Body of pancreas (tissue), 4 donors: ENCODE measurements around the gene USP10. TPM values are rescaled to one million over a fixed set of nuclear protein-coding genes. Genes with fewer than 3 reads are reported as not detected.

Source experiments
- ATAC-seq: fragments of 150-250 bp; one replicate; pipeline ENCODE4 v1.9.1; 2016
- DNase-seq, 4 donors: peaks; one replicate each; pipeline ENCODE4 v3.0.0-alpha.2; 2019
- H3K27ac ChIP-seq, 4 donors: fragments of 200-600 bp; sonication (generic); 1 replicate in 3 of 4; 2 replicates in 1 of 4; pipeline versions ENCODE4 v1.5.1 to v1.6.1; 2016 to 2019; ENCODE audit warnings: mild to moderate bottlenecking in 1 of 4, mixed read lengths in 1 of 4, moderate library complexity in 1 of 4
- H3K27me3 ChIP-seq, 2 donors: fragments of 200-600 bp; sonication (generic); one replicate each; pipeline ENCODE4 v1.6.0; 2016; ENCODE audit warnings: mild to moderate bottlenecking in 1 of 2
- H3K36me3 ChIP-seq, 2 donors: fragments of 200-600 bp; sonication (generic); replicated peaks in 1 of 2; 2 replicates each; pipeline ENCODE4 v1.5.1; 2016; ENCODE audit warnings: low read depth in 2 of 2; ENCODE audit not compliant: insufficient read depth in 1 of 2
- H3K4me1 ChIP-seq: fragments of 200-600 bp; sonication (generic); one replicate; pipeline ENCODE4 v1.6.0; 2016
- H3K4me3 ChIP-seq, 2 donors: fragments of 200-600 bp; sonication (generic); 1 replicate in 1 of 2; 2 replicates in 1 of 2; pipeline ENCODE4 v1.5.1; 2016 to 2019
- H3K9me3 ChIP-seq, 3 donors: fragments of 200-600 bp; sonication (generic); 1 replicate in 2 of 3; 2 replicates in 1 of 3; pipeline ENCODE4 v1.5.1; 2016
- POLR2A ChIP-seq, 3 donors: fragments of 450-650 bp; IDR thresholded peaks; one replicate each; pipeline ENCODE4 v1.6.1; 2016; ENCODE audit warnings: antibody characterized with exemption in 3 of 3, mild to moderate bottlenecking in 2 of 3
- WGBS, 2 donors: methylation state at CpG; one replicate each; pipeline ENCODE4 v1.1.5; 2017; 5-methylcytosine and 5-hydroxymethylcytosine counted together
- intact Hi-C: fragments of 100-400 bp; cut with DNase I; formaldehyde crosslinking; loops from one replicate; pipeline ENCODE4 v1.15.1; 2023
- total RNA-seq, 2 donors: library from RNA; depleted of rRNA; stranded (reverse); fragments of >200 nt; gene quantifications; one replicate each; pipeline ENCODE4 v1.1.0, GENCODE V29; 2016
- TF ChIP-seq, protein P1 (sequence below), 7 experiments: fragments of 450-650 bp in 4 of 7; fragments of 200-600 bp in 3 of 7; sonication (generic) in 3 of 7; IDR thresholded peaks; one replicate each; pipeline ENCODE4 v1.5.1; 2016 to 2019; ENCODE audit warnings: antibody characterized with exemption in 7 of 7

Gene USP10
- total RNA-seq, 2 donors from 2014 or later, result 24.6 to 32.3 TPM

DNA sequence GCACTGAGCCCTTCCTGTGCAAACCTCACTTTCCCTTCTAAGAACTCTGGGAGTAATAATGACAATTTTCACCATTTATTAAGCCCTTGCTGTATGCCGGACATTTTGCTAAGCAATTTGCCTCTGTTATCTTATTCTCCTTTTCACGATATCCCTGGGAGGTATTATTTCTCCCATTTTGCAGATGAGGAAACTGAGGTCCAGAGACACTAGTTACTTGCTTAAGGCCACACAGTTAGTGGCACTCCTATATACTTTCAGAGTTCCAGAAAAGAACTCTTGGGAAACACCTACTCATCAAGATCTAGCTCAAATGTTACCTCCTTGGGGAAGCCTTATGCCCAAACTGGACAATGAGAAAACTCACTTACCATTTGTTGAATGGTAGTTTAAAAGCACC, 4.8 kb upstream of the USP10 start:
- no peak overlapping the region for H3K27ac ChIP-seq
- no peak for DNase-seq
- TF ChIP-seq, protein P1, sequence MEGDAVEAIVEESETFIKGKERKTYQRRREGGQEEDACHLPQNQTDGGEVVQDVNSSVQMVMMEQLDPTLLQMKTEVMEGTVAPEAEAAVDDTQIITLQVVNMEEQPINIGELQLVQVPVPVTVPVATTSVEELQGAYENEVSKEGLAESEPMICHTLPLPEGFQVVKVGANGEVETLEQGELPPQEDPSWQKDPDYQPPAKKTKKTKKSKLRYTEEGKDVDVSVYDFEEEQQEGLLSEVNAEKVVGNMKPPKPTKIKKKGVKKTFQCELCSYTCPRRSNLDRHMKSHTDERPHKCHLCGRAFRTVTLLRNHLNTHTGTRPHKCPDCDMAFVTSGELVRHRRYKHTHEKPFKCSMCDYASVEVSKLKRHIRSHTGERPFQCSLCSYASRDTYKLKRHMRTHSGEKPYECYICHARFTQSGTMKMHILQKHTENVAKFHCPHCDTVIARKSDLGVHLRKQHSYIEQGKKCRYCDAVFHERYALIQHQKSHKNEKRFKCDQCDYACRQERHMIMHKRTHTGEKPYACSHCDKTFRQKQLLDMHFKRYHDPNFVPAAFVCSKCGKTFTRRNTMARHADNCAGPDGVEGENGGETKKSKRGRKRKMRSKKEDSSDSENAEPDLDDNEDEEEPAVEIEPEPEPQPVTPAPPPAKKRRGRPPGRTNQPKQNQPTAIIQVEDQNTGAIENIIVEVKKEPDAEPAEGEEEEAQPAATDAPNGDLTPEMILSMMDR (IDR thresholded peaks at IDR 0.05), result no peak
- TF ChIP-seq POLR2A (IDR thresholded peaks at IDR 0.05), result no peak
- H3K4me1 ChIP-seq, result peaks cover 17% of the 10 kb centered on the region
- no peaks in the 10 kb centered on the region for H3K27me3 ChIP-seq
- no peaks in the 10 kb centered on the region for H3K9me3 ChIP-seq
- no peak for ATAC-seq
- 93 to 97% methylated on average over 2 of the region's 2 CpGs for WGBS, 2 donors
- H3K36me3 ChIP-seq, result no peaks in the 10 kb centered on the region
- H3K4me3 ChIP-seq, result no peak overlapping the region
- intact Hi-C loops, result no loop called here

DNA sequence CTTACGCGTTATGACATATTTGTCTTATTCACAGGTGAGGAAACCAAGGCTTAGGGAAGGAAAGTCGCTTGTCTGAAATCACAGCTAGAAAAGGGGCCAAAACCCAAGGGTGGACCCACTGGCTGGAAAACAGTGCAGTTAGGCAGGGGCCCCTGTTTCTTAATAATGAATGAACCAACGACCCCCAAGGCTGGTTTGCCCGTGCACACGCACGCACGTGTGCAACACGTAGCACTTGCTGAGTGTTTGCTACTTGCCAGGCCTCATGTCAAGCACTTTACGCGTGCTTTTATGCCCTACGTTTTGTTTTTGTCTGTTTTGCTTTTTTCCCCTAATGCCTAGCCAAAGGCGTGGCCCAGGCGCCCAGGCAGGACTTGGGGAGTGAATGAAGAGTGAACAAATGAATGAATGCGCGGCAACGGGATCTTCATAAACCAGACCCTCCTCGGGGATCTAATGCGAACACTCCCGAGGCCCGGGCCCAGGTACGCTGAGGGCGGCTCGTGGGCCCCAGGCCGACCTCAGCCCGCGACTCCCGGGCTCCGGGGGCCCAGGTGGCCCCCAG, 571 bp upstream of the USP10 start:
- no peak for TF ChIP-seq POLR2A (IDR thresholded peaks at IDR 0.05)
- TF ChIP-seq, protein P1 (IDR thresholded peaks at IDR 0.05), result no peak
- intact Hi-C loops, result no loop called here
- no peak for ATAC-seq
- Histone ChIP-seq H3K4me3 (peak overlapping the region; percentile 65 to 99), H3K9me3 (no peaks in the 10 kb centered on the region), H3K27me3 (no peaks in the 10 kb centered on the region), H3K36me3 (no peaks in the 10 kb centered on the region), H3K27ac (peak overlapping the region in 3 of 4 donors; percentile 76 to 85 (median 77)), H3K4me1 (peaks cover 21% of the 10 kb centered on the region)
- peak in 1 of 4 donors; percentile 12 for DNase-seq
- WGBS, 2 donors, result 21 to 29% methylated on average over 17 to 29 of the region's 29 CpGs

DNA sequence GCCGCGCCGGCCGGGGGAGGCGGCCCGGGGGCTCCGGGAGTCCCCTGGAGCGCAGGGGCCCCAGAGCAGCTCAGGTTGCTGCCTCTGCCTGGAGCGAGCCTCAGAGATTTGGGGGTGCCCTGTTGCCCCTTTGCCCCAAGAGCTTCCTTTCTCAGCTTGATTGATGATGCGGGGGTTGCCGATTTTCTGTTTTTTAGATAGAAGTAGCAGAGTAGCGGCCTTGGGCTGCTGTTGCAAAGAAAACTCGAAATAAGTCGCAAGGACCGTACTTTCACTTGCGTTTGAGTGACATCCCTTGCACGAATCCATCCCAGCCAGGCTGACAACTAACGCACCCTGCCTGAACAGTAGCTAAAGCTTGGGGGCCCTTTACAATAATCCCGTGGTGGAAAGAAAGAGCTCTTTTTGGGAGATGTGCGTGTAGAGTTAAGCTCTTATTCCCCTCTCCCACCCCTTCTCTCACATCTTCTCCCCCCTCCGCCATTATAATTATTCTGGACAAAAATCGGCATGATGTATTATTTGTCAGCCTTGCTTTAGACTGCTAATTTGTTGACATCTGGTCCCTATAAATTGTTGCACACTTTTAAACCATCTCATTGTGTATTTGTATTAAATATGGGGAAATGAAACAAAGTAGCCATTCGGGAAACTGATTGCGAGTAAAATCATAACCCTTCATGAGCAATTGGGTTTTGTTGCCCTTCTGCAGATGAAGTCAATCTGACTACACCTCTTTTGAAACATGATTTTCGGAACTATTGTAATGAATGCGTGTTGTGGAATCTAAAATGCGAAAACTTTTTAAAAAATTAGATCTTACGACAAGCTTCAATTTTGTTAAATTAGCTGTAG, 873 bp downstream of the USP10 start:
- H3K9me3 ChIP-seq, result no peaks in the 10 kb centered on the region
- DNase-seq, result peak in 3 of 4 donors; percentile 20 to 24 (median 24)
- no peaks in the 10 kb centered on the region for H3K27me3 ChIP-seq
- 4 to 10% methylated on average over 15 to 28 of the region's 28 CpGs for WGBS, 2 donors
- TF ChIP-seq, protein P1 (IDR thresholded peaks at IDR 0.05), result no peak
- TF ChIP-seq POLR2A (IDR thresholded peaks at IDR 0.05), result no peak
- H3K4me3 ChIP-seq, result peak overlapping the region; percentile 88 to 99
- H3K27ac ChIP-seq, result peak overlapping the region; percentile 52 to 85 (median 76)
- H3K36me3 ChIP-seq, result no peaks in the 10 kb centered on the region
- ATAC-seq, result peak; percentile 31
- intact Hi-C loops, result no loop called here
- H3K4me1 ChIP-seq, result peaks cover 29% of the 10 kb centered on the region

DNA sequence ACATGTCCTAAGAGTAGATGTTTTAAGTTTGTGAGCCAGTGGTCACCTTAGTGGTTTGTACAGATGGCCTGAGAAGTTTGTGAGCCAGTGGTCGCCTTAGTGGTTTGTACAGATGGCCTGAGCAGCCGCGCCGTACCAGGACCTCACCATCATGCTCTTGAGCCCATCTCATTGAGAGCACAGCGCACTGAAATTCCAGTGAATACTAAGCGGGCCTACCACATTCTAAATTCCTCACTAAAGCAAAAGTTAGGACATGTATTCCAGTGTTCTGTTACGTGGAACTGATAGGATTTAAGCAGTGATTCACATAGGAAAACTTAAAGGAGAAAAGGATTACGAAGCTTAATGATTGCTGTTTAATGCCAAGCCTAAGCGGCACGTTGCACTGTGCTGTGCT, 3.9 kb downstream of the USP10 start:
- WGBS, 2 donors, result 80 to 87% methylated on average over 10 of the region's 10 CpGs
- Histone ChIP-seq H3K4me1 (peaks cover 29% of the 10 kb centered on the region), H3K27ac (no peak overlapping the region), H3K27me3 (no peaks in the 10 kb centered on the region), H3K9me3 (no peaks in the 10 kb centered on the region), H3K36me3 (no peaks in the 10 kb centered on the region), H3K4me3 (no peak overlapping the region)
- intact Hi-C loops, result no loop called here
- ATAC-seq, result no peak
- TF ChIP-seq POLR2A (IDR thresholded peaks at IDR 0.05), result no peak
- TF ChIP-seq, protein P1 (IDR thresholded peaks at IDR 0.05), result no peak
- DNase-seq, result no peak
